GM10266 (cell line): ENCODE measurements around the gene GRAP2.
A peak's percentile ranks its signal among the peaks of the same experiment; 100 is the strongest.
"Not testable (repeated sequence)": the region's sequence is repeated elsewhere in the genome, so short reads cannot be mapped to it uniquely, and the experiment has no call there.

Source experiments
- DNase-seq: peaks from one replicate; pipeline ENCODE4 v3.0.0; 2012; ENCODE audit errors: extremely low spot score
- CTCF ChIP-seq: IDR thresholded peaks from 2 replicates; pipeline ENCODE4 v1.5.1; 2012; ENCODE audit warnings: mild to moderate bottlenecking, low read depth; ENCODE audit not compliant: control insufficient read depth, insufficient read depth; ENCODE audit errors: missing control alignments

Gene GRAP2

GRCh38 chr22:39893526-39893925 is 7.4 kb upstream of the GRAP2 start, which contains the start of gene ENTHD1:
Gene ENTHD1, minus strand, starts transcription at chr22:39893760. Its CDS starts 6,012 bp downstream, at chr22:39887748.
- no peak for DNase-seq
- no peak for TF ChIP-seq CTCF

DNA sequence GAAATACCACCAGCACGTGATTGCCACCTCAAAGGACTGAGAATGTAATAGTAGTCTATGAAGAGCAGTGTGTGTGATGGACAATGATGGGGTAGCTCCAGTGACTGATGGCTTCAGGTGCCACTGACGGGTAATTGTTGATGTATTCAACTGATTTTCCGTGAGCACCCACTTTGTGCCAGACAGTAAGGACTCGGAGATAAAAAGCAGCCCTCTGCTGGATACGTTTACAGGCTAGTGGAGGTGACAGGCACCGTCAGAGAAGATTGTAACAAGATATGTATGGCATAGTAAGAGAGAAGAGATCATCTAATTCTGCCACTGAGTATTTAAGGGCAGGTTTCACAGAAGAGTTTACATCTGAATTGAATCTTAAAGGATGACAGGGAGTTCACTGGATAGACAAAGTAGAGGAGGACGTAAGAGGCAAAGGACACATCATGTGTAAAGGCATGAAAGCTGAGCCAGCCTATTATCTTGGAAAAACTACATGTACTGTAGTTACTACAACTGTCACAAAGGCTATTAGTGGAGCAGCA is 6.3 kb upstream of the GRAP2 start:
- DNase-seq = no peak
- no peak for TF ChIP-seq CTCF

- no peak for DNase-seq
Observed at GRCh38 chr22:39895682-39896081, 5.2 kb upstream of the GRAP2 start.

DNA sequence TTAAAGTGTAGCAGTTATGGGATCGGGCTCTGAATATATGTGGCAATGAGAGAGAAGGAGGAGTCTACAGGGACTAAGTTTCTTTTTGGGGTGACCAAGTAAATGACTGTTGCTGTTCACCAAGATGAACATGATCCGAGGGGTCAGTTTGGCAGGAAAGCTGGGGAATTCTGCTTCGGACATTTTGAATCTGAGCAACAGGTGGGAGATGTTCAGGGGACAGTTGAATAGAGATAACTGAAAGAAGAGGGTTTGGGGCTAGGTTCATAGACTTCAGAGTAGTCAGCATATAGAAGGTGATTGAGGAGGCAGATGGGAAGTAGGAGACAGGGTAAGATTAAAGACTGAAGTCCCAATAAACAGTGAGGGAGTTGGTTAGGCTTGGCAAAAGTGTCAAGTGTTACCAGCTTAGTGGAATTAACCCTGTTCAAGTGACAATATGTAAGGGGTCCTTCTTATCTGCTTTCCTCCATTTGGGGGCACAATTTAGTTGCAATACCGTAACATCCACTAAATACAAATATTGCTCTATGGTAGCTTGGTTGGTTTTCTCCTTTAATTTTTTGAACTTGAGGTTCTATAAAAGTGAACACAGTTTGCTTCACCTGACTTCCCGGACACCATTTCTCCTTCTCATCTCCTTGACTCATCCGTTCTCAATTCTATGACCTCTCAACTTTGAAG is 4.4 kb upstream of the GRAP2 start:
- TF ChIP-seq CTCF = no peak
- no peak for DNase-seq

More at GRCh38 chr22:39895682-39896081, 5.2 kb upstream of the GRAP2 start:
- no peak for TF ChIP-seq CTCF

- TF ChIP-seq CTCF = no peak
Observed at GRCh38 chr22:39897841-39898240, 3.0 kb upstream of the GRAP2 start.

DNA sequence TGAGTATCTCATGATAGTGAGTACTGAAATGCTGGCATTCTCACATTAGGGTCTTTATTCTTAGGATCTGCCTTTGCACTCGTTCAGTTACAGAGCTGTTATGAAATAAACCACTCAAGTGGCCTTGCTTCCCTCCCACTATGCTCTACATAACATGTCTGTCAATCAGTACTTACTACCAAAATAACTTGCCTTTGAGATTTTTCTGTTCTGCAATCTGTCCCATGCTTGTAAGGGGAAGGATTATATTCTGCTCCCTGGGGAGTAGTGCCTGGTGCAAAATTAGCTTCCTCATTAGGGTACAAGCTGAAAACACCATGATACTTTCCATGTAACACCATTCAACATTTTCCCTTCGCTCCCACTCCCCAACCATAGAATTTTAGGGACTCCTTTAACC is 1.9 kb upstream of the GRAP2 start:
- no peak for TF ChIP-seq CTCF
- DNase-seq = peak; percentile 61

More at GRCh38 chr22:39897841-39898240, 3.0 kb upstream of the GRAP2 start:
- no peak for DNase-seq

DNA sequence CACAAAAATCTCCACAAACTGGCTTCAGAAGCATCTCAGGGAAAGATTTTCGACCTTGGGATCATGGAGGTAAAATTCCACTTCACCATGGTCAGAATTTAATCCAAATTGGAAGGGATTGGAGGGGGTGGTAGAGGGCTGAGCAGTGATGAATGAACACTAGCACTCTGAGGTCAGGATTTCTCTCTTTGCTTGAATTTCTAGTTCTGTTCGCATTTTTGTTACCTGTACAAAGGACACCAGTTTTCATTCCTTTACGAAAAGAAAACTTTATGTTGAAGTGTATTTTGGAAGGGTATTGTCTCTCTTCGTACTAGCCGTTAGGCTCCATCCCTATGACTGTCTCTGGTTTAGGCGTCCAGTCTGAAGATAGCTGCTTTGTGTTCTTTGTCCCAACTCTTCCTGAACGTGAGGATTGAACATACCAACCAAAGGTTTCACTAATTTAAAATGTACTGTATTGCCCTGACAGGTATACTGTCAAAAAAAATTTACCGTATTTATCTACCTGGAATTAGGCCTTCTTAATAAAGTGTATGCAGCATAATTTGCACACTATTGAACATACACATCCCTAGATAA is 772 bp downstream of the GRAP2 start:
- DNase-seq = no peak
- TF ChIP-seq CTCF = no peak

- DNase-seq = not testable (repeated sequence)
Observed at GRCh38 chr22:39904024-39904423, 3.1 kb downstream of the GRAP2 start.
